ENCODE measurements around the gene RNF32.
A peak's percentile ranks its signal among the peaks of the same experiment; 100 is the strongest.

RNF32 gene

DNA sequence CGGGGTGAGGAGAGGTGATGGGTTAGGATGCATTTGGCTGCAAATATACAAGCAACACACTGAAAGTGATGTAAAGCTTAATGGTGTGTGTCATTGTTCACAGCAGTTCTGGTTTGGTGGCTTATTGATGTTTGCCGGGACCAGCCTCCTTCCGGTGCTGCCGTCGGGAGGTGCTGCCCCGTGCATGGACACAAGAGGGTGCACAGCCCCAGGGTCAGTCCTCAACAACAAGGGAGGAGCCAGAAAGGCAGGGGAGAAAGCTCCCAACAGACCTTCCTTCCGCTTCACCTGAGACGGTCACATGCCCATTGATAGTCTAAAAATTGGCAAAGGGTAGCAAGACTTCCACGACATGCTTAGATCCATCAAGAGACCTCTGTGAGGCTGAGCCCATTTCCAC lies 9.5 kb downstream of the RNF32 start:
- peak; percentile 26 for DNase-seq (ENCODE audit: low read depth)
- peak; percentile 55 for TF ChIP-seq CTCF (conservative IDR thresholded peaks at IDR 0.05; ENCODE audit: low read depth, low read length)
- no peak overlapping the region for H3K4me3 ChIP-seq (ENCODE audit: low read depth, low read length)

DNA sequence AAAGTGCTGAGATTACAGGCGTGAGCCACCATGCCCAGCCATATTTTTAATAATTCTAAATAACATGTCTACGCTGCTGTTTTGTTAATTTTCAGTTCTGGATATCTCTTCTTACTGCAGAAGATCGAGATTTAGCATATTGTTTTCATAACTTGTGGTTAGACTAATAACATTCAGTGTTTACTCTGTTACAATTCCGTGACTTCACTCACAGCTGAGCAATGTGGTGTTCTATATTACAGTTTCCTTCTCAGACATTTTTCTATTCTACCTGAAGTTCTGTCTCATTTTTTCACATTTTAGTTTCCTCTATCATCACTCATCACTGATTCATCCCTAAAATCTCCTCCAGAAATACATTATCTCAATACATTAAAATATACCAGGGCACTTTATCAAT lies 10.9 kb downstream of the RNF32 start:
- DNase-seq (ENCODE audit: low read depth) = no peak
- TF ChIP-seq CTCF (conservative IDR thresholded peaks at IDR 0.05; ENCODE audit: low read depth, low read length) = no peak
- no peak overlapping the region for H3K4me3 ChIP-seq (ENCODE audit: low read depth, low read length)

DNA sequence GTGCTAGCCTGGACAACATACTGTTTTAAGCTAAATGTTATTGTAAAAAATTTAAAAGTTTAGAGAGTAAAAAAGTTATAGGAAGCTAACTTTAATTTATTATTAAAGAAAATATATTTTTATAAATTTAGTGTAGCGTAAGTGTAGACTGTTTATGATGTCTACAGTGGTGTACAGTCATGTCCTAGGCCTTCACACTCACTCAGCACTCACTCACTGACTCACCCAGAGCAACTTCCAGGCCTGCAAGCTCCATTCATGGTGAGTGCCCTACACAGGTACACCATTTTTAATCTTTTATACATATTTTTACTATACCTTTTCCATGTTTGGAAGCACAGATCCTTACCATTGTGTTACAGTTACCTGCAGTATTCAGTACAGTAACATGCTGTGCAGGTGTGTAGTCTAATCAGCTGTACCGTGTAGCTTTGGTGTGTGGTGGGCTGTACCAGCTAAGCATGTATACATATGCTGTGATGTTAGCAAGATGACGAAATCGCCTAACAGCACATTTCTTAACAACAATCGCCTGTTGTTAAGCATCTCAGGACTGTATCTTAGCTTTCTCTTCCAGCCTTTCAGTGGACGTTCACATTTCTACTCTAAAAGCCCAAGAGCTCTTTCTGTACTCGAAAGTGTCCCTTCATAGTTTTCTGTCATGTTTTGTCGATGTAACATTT lies 12.5 kb downstream of the RNF32 start:
- no peak overlapping the region for H3K4me3 ChIP-seq (ENCODE audit: low read depth, low read length)
- no peak for DNase-seq (ENCODE audit: low read depth)
- TF ChIP-seq CTCF (conservative IDR thresholded peaks at IDR 0.05; ENCODE audit: low read depth, low read length) = no peak

DNA sequence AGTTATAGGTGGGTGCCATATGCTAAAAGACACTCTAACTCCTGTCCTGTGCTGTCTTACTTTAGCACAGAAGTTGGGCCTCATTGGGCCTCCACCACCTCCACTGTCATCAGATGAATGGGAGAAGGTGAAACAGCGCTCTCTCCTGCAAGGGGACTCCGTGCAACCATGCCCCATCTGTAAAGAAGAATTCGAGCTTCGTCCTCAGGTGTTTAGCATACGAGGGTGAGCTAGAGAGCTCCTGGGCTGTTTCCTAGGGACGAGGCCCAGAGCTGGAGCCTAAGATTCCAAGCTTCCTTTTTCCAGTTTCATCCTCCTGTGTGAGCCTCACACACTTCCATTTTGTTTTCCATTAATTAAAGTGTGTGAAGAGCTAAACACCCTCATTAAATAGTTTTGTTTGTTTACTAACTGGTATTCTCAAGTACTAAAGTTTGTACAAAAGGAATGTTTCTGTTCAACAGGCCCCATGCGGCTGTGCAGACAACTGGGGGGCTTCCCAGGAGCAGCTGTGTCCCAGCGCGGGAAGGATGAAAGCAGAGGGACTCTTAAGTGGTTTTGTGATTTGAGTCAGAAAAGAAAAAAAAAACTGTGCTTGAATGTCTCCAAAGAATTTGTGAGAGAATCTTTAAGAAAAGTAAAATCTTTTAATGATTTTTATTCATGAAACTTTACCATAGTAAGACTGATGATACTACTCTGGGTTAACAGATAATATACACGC lies 14.1 kb downstream of the RNF32 start:
- no peak overlapping the region for H3K4me3 ChIP-seq (ENCODE audit: low read depth, low read length)
- no peak for DNase-seq (ENCODE audit: low read depth)
- TF ChIP-seq CTCF (conservative IDR thresholded peaks at IDR 0.05; ENCODE audit: low read depth, low read length) = no peak

DNA sequence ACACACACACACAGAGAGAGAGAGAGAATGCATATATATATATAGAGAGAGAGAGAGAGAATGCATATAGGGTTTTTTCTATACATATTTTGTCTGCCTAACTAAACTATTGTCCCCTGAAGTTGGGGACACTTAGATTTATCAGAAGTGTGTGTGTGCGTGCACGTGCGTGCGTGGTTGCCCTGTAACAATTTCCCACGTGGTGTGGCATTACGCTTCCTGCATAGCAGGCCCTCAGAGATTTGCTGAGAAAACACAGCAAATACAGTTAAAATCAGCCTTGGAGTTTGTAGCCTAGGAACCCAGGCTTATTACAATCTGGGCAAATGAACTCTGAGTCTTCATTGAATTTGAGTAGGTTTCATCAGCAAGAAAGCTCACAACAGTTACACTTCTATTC lies 14.7 kb downstream of the RNF32 start:
- no peak for TF ChIP-seq CTCF (conservative IDR thresholded peaks at IDR 0.05; ENCODE audit: low read depth, low read length)
- DNase-seq (ENCODE audit: low read depth) = no peak
- H3K4me3 ChIP-seq (ENCODE audit: low read depth, low read length) = no peak overlapping the region

DNA sequence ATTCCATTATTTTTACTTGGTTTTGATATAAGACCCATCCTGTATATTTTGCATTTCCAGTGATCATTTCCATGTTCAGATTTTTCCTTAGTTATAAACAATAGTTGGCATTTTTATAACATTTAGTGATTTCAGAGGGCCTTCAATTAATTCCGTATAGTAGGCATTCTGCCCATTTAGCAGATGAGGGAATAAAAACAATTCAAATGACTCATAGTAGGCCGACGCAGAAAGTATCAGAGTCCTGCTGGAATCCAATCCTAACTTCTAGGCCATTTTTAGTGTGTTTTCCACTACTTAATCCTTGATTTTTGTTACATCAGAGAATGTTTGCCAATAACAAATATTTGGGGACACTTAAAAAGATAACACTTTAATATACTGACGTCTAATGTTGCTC lies 15.4 kb downstream of the RNF32 start:
- no peak overlapping the region for H3K4me3 ChIP-seq (ENCODE audit: low read depth, low read length)
- no peak for TF ChIP-seq CTCF (conservative IDR thresholded peaks at IDR 0.05; ENCODE audit: low read depth, low read length)
- DNase-seq (ENCODE audit: low read depth) = no peak

- TF ChIP-seq CTCF (conservative IDR thresholded peaks at IDR 0.05; ENCODE audit: low read depth, low read length) = no peak
- DNase-seq (ENCODE audit: low read depth) = no peak
- no peak overlapping the region for H3K4me3 ChIP-seq (ENCODE audit: low read depth, low read length)
Measured at GRCh38 chr7:156656598-156656997, 16.0 kb downstream of the RNF32 start.

All from choroid plexus epithelial cell (primary cell).